GM12878 (cell line): ENCODE measurements around the gene HDHD2. TPM values are rescaled to one million over a fixed set of nuclear protein-coding genes. Genes with fewer than 3 reads are reported as not detected.

ENCODE experiments used
- ASH2L ChIP-seq: fragments of 300-600, 200-600 bp; sonication (generic); IDR thresholded peaks from 2 replicates; pipeline ENCODE4 v1.6.1; 2017; ENCODE audit warnings: low read depth, mild to moderate bottlenecking, borderline replicate concordance
- CBX3 ChIP-seq: fragments of 200-600 bp; sonication (generic); IDR thresholded peaks from 2 replicates; pipeline ENCODE4 v1.6.1; 2016; ENCODE audit warnings: low read depth, borderline replicate concordance
- FOXK2 ChIP-seq: fragments of 450-650 bp; IDR thresholded peaks from 2 replicates; pipeline ENCODE4 v1.6.1; 2017; ENCODE audit warnings: mild to moderate bottlenecking, moderate library complexity
- MEF2B ChIP-seq: fragments of 450-650 bp; IDR thresholded peaks from 2 replicates; pipeline ENCODE4 v1.6.1; 2018; ENCODE audit warnings: mild to moderate bottlenecking, moderate library complexity; ENCODE audit not compliant: partially characterized antibody, poor library complexity, severe bottlenecking
- SMARCA5 ChIP-seq: fragments of 450-650 bp; IDR thresholded peaks from 2 replicates; pipeline ENCODE4 v1.6.1; 2017; ENCODE audit warnings: mild to moderate bottlenecking
- SMC3 ChIP-seq: IDR thresholded peaks from 2 replicates; pipeline ENCODE4 v1.6.1; 2011; ENCODE audit warnings: low read length, improper control_type of control experiment, borderline replicate concordance
- polyA plus RNA-seq, 11 experiments: library from polyadenylated mRNA; depleted of rRNA in 4 of 11; unstranded in 6 of 11; stranded (reverse) in 5 of 11; fragments of >200 nt; fragmentation: Nextera tagmentation in 4 of 11; fragmentation: Illumina TruSeq in 1 of 11; extraction: Ambion mirVana in 4 of 11; extraction: Trizol in 1 of 11; gene quantifications; 1 replicate in 1 of 11; 2 replicates in 10 of 11; pipeline versions ENCODE4 v1.2.1 to v1.2.3, GENCODE V29; 2011 to 2016; ENCODE audit warnings: inconsistent platforms in 2 of 11, missing spikeins in 2 of 11, low read depth in 1 of 11
- total RNA-seq, 4 experiments: library from RNA; depleted of rRNA in 3 of 4; stranded (reverse); fragments of >200 nt in 3 of 4; fragmentation: Illumina TruSeq in 1 of 4; extraction: Trizol in 1 of 4; gene quantifications; 2 replicates each; pipeline versions ENCODE4 v1.2.1 to v1.2.3, GENCODE V29; 2013 to 2021
- TF ChIP-seq, protein P1 (sequence below): IDR thresholded peaks from 2 replicates; pipeline ENCODE4 v1.6.1; 2012; ENCODE audit warnings: low read depth, low read length, improper control_type of control experiment
- TF ChIP-seq, protein P2 (sequence below): fragments of 450-650 bp; IDR thresholded peaks from 2 replicates; pipeline ENCODE4 v1.6.1; 2017; ENCODE audit warnings: mild to moderate bottlenecking
- TF ChIP-seq, protein P3 (sequence below), 3 experiments: IDR thresholded peaks in 2 of 3; conservative IDR thresholded peaks in 1 of 3; 2 replicates each; pipeline ENCODE4 v1.5.1; 2011; ENCODE audit warnings: low read depth in 3 of 3, low read length in 3 of 3, mild to moderate bottlenecking in 3 of 3, control low read depth in 2 of 3, moderate library complexity in 2 of 3, inconsistent platforms in 1 of 3, mixed read lengths in 1 of 3; ENCODE audit not compliant: control insufficient read depth in 2 of 3, insufficient read depth in 1 of 3; ENCODE audit errors: extremely low read depth in 1 of 3

Gene HDHD2
- total and polyA plus RNA-seq, 10 of the 15 experiments (the other 5 are each of a cell fraction or from before 2014, with no cell fraction given), result 4.6 to 29.1 (median 17.7) TPM

DNA sequence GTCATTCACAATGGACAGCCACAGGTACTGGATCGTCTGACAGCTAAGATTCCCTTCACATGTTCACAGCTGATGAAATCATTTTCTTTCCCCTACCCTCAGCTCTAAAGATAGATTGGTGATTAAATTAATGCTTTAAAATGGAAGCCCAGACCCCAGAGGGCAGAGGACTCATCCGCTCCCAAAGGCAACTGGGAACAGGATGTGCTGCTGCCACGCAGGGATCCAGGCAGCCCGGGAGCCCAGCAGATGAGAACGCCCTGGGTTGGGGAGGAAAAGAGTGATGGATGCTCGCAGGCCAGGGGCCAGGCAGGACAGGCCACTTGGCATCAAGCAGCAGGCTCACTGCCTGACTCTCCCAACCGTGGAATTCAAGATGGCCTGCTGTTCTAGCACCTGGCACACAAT lies 41.3 kb downstream of the HDHD2 start (continued):
- no peak for TF ChIP-seq FOXK2
- no peak for TF ChIP-seq SMC3
- TF ChIP-seq, protein P1, sequence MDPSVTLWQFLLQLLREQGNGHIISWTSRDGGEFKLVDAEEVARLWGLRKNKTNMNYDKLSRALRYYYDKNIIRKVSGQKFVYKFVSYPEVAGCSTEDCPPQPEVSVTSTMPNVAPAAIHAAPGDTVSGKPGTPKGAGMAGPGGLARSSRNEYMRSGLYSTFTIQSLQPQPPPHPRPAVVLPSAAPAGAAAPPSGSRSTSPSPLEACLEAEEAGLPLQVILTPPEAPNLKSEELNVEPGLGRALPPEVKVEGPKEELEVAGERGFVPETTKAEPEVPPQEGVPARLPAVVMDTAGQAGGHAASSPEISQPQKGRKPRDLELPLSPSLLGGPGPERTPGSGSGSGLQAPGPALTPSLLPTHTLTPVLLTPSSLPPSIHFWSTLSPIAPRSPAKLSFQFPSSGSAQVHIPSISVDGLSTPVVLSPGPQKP, result no peak
- TF ChIP-seq, protein P2, sequence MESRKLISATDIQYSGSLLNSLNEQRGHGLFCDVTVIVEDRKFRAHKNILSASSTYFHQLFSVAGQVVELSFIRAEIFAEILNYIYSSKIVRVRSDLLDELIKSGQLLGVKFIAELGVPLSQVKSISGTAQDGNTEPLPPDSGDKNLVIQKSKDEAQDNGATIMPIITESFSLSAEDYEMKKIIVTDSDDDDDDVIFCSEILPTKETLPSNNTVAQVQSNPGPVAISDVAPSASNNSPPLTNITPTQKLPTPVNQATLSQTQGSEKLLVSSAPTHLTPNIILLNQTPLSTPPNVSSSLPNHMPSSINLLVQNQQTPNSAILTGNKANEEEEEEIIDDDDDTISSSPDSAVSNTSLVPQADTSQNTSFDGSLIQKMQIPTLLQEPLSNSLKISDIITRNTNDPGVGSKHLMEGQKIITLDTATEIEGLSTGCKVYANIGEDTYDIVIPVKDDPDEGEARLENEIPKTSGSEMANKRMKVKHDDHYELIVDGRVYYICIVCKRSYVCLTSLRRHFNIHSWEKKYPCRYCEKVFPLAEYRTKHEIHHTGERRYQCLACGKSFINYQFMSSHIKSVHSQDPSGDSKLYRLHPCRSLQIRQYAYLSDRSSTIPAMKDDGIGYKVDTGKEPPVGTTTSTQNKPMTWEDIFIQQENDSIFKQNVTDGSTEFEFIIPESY, result no peak
- TF ChIP-seq SMARCA5, result no peak
- TF ChIP-seq CBX3, result no peak
- TF ChIP-seq, protein P3, sequence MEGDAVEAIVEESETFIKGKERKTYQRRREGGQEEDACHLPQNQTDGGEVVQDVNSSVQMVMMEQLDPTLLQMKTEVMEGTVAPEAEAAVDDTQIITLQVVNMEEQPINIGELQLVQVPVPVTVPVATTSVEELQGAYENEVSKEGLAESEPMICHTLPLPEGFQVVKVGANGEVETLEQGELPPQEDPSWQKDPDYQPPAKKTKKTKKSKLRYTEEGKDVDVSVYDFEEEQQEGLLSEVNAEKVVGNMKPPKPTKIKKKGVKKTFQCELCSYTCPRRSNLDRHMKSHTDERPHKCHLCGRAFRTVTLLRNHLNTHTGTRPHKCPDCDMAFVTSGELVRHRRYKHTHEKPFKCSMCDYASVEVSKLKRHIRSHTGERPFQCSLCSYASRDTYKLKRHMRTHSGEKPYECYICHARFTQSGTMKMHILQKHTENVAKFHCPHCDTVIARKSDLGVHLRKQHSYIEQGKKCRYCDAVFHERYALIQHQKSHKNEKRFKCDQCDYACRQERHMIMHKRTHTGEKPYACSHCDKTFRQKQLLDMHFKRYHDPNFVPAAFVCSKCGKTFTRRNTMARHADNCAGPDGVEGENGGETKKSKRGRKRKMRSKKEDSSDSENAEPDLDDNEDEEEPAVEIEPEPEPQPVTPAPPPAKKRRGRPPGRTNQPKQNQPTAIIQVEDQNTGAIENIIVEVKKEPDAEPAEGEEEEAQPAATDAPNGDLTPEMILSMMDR (IDR thresholded peaks at IDR 0.05 in 2 of 3, conservative IDR thresholded peaks at IDR 0.05 in 1 of 3; ENCODE audit: control insufficient read depth in 2 of 3, extremely low read depth in 1 of 3, insufficient read depth in 1 of 3, low read depth in 3 of 3, low read length in 3 of 3), result no peak
- TF ChIP-seq MEF2B, result no peak
- TF ChIP-seq ASH2L, result no peak
